ENCODE data around the gene GALNT1.

DNA sequence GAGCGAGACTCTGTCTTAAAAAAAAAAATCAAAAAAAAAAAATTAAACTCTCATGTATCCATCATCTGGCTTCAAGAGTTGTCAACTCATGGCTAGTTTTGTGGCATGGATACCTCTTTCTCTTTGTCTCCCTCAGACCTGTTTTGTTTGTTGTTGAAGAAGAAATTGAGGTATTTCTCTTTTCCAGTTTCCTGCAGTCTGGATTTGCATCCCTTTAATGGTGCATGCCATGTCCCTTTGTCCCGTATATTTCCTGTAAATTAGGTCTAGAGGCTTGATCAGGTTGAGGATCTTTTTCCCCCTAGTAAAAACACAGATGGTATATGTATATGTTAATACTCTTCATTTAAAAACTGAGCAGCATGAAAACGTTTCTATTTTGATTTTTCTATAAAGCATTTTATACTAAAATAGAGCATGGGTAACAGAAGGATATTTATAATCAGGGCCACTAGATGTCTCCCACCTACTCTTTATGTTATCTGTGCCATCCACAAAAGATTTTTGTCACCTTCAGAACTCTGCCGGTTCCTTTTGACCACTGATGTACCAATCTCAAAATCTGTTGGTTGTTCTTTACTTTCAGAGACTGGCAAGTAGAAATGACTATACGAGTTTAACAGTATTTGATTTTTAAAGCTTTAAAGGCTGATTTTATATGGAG lies 80.1 kb downstream of the GALNT1 start:
- no peak for TF ChIP-seq ARNT (IDR thresholded peaks at IDR 0.05)
- no peak for TF ChIP-seq SUZ12 (IDR thresholded peaks at IDR 0.05)
